PFSK-1 (cell line): ENCODE measurements around the gene H1-8.

Source experiments
- POLR2AphosphoS5 ChIP-seq: IDR thresholded peaks from 2 replicates; pipeline ENCODE4 v1.6.1; 2012; ENCODE audit warnings: low read depth, mild to moderate bottlenecking, control low read depth, low read length, moderate library complexity
- TAF1 ChIP-seq: IDR thresholded peaks from 2 replicates; pipeline ENCODE4 v1.6.1; 2012; ENCODE audit warnings: low read length, control low read depth, borderline replicate concordance; ENCODE audit not compliant: insufficient read depth

- TF ChIP-seq POLR2AphosphoS5 (no peak), TAF1 (no peak)
These were observed 52.0 kb downstream of the H1-8 start for GRCh38 chr3:129594907-129595390.
